Upper lobe of left lung (tissue), 6 donors: Measurements from ENCODE around the gene COTL1. TPM values are rescaled to one million over a fixed set of nuclear protein-coding genes. Genes with fewer than 3 reads are reported as not detected.

Experiments used
- ATAC-seq, 2 donors: fragments of 200-7000 bp; cut with Tn5 transposase; one replicate each; pipeline ENCODE4 v1.9.1; 2022; ENCODE audit warnings: mild to moderate bottlenecking in 2 of 2, moderate library complexity in 2 of 2; ENCODE audit not compliant: low FRiP score in 2 of 2
- DNase-seq, 2 donors: peaks; one replicate each; pipeline ENCODE4 v3.0.0-alpha.2; 2019 to 2020
- H3K27ac ChIP-seq, 4 donors: fragments of 200-600 bp; sonication (generic); one replicate each; pipeline ENCODE4 v1.5.1; 2016 to 2019
- H3K27me3 ChIP-seq, 4 donors: fragments of 200-600 bp; sonication (generic); one replicate each; pipeline ENCODE4 v1.5.1; 2017 to 2019
- H3K36me3 ChIP-seq, 4 donors: fragments of 200-600 bp; sonication (generic); one replicate each; pipeline ENCODE4 v1.5.1; 2016 to 2019
- H3K4me1 ChIP-seq, 4 donors: fragments of 200-600 bp; sonication (generic); one replicate each; pipeline ENCODE4 v1.5.1; 2018 to 2019
- H3K4me3 ChIP-seq, 4 donors: fragments of 200-600 bp; sonication (generic); one replicate each; pipeline ENCODE4 v1.5.1; 2017 to 2019; ENCODE audit warnings: mild to moderate bottlenecking in 2 of 4, moderate library complexity in 1 of 4
- H3K9me3 ChIP-seq, 4 donors: fragments of 200-600 bp; sonication (generic); one replicate each; pipeline ENCODE4 v1.5.1; 2018 to 2019
- CTCF ChIP-seq, 6 experiments: fragments of 450-650 bp in 4 of 6; fragments of 200-600 bp in 2 of 6; sonication (generic) in 2 of 6; IDR thresholded peaks; one replicate each; pipeline ENCODE4 v1.5.1; 2016 to 2019; ENCODE audit warnings: antibody characterized with exemption in 6 of 6
- EP300 ChIP-seq, 4 donors: sonication (generic); formaldehyde crosslinking; IDR thresholded peaks; one replicate each; pipeline ENCODE4 v1.5.1; 2017; ENCODE audit warnings: antibody characterized with exemption in 4 of 4, control low read depth in 2 of 4
- POLR2A ChIP-seq, 4 donors: fragments of 450-650 bp; IDR thresholded peaks; one replicate each; pipeline ENCODE4 v1.5.1; 2016 to 2017; ENCODE audit warnings: antibody characterized with exemption in 4 of 4, mild to moderate bottlenecking in 2 of 4
- POLR2AphosphoS5 ChIP-seq, 2 donors: sonication (generic); formaldehyde crosslinking; IDR thresholded peaks; one replicate each; pipeline ENCODE4 v1.5.1; 2017; ENCODE audit warnings: antibody characterized with exemption in 2 of 2
- WGBS, 2 donors: methylation state at CpG; one replicate each; pipeline ENCODE4 v1.1.5; 2017 to 2018; 5-methylcytosine and 5-hydroxymethylcytosine counted together
- total RNA-seq, 6 donors: library from RNA; depleted of rRNA in 4 of 6; stranded (reverse); fragments of >200 nt in 4 of 6; gene quantifications; one replicate each; pipeline versions ENCODE4 v1.1.0 to v1.2.1, GENCODE V29; 2016 to 2021
- donor health status: DM: no; HTN: no; CAD: no; lungs with moderate emphysema.
- donor health status: DM: no; HTN: yes; CAD: no; lungs with severe emphysema.

COTL1 gene
- total RNA-seq, 6 donors from 2014 or later: 31.6 to 256 (median 75.6) TPM

GRCh38 chr16:84537491-84538151, 80.3 kb downstream of the COTL1 start:
- DNase-seq: no peak
- TF ChIP-seq EP300 (IDR thresholded peaks at IDR 0.05): no peak
- TF ChIP-seq POLR2A (IDR thresholded peaks at IDR 0.05): no peak
- TF ChIP-seq POLR2AphosphoS5 (IDR thresholded peaks at IDR 0.05): no peak
- ATAC-seq: no peak
- H3K27ac ChIP-seq: peak overlapping the region; percentile 13 to 74 (median 32)
- no peak overlapping the region for H3K4me3 ChIP-seq
- H3K4me1 ChIP-seq: peaks cover 10 to 12% (median 11%) of the 10 kb centered on the region in 4 donors
- WGBS, 2 donors: 60 to 72% methylated on average over 8 to 11 of the region's 11 CpGs
- no peaks in the 10 kb centered on the region for H3K9me3 ChIP-seq
- no peaks in the 10 kb centered on the region for H3K27me3 ChIP-seq
- H3K36me3 ChIP-seq: no peaks in the 10 kb centered on the region

GRCh38 chr16:84535851-84536250, 82.0 kb downstream of the COTL1 start:
- no peak for ATAC-seq
- Histone ChIP-seq H3K27me3 (no peaks in the 10 kb centered on the region), H3K9me3 (no peaks in the 10 kb centered on the region), H3K4me1 (peaks cover 22 to 27% (median 23%) of the 10 kb centered on the region in 4 donors), H3K4me3 (no peak overlapping the region), H3K36me3 (no peaks in the 10 kb centered on the region), H3K27ac (no peak overlapping the region)
- DNase-seq: no peak
- no peak for TF ChIP-seq POLR2A (IDR thresholded peaks at IDR 0.05)
- TF ChIP-seq EP300 (IDR thresholded peaks at IDR 0.05): no peak
- no peak for TF ChIP-seq POLR2AphosphoS5 (IDR thresholded peaks at IDR 0.05)
- TF ChIP-seq CTCF (IDR thresholded peaks at IDR 0.05): no peak
- WGBS, 2 donors: 91 to 92% methylated on average over 9 of the region's 9 CpGs

- no peak for DNase-seq
- 72 to 79% methylated on average over 6 of the region's 6 CpGs for WGBS, 2 donors
- Histone ChIP-seq H3K27me3 (no peaks in the 10 kb centered on the region), H3K27ac (no peak overlapping the region), H3K36me3 (no peaks in the 10 kb centered on the region), H3K9me3 (no peaks in the 10 kb centered on the region), H3K4me3 (no peak overlapping the region), H3K4me1 (peaks cover 22 to 27% (median 23%) of the 10 kb centered on the region in 4 donors)
- TF ChIP-seq POLR2A (IDR thresholded peaks at IDR 0.05) (no peak), POLR2AphosphoS5 (IDR thresholded peaks at IDR 0.05) (no peak), CTCF (IDR thresholded peaks at IDR 0.05) (no peak), EP300 (IDR thresholded peaks at IDR 0.05) (no peak)
- ATAC-seq: no peak
Measured at GRCh38 chr16:84535408-84535807, 82.5 kb downstream of the COTL1 start.

- Histone ChIP-seq H3K27me3 (no peaks in the 10 kb centered on the region), H3K4me3 (no peak overlapping the region), H3K27ac (peak overlapping the region in 1 of 4 donors; percentile 42), H3K9me3 (no peaks in the 10 kb centered on the region), H3K36me3 (no peaks in the 10 kb centered on the region), H3K4me1 (peaks cover 22 to 27% (median 23%) of the 10 kb centered on the region in 4 donors)
- ATAC-seq (no peak), DNase-seq (no peak)
- no peak for TF ChIP-seq CTCF (IDR thresholded peaks at IDR 0.05)
- TF ChIP-seq POLR2AphosphoS5 (IDR thresholded peaks at IDR 0.05): no peak
- TF ChIP-seq POLR2A (IDR thresholded peaks at IDR 0.05): no peak
- no peak for TF ChIP-seq EP300 (IDR thresholded peaks at IDR 0.05)
- 91 to 92% methylated on average over 5 of the region's 5 CpGs for WGBS, 2 donors
Measured at GRCh38 chr16:84534815-84535214, 83.1 kb downstream of the COTL1 start.

- DNase-seq (no peak), ATAC-seq (no peak)
- H3K4me3 ChIP-seq: no peak overlapping the region
- no peak for TF ChIP-seq EP300 (IDR thresholded peaks at IDR 0.05)
- no peak for TF ChIP-seq CTCF (IDR thresholded peaks at IDR 0.05)
- no peak for TF ChIP-seq POLR2A (IDR thresholded peaks at IDR 0.05)
- no peak for TF ChIP-seq POLR2AphosphoS5 (IDR thresholded peaks at IDR 0.05)
- H3K27ac ChIP-seq: peak overlapping the region; percentile 12 to 80 (median 70)
- no peaks in the 10 kb centered on the region for H3K9me3 ChIP-seq
- no peaks in the 10 kb centered on the region for H3K36me3 ChIP-seq
- H3K4me1 ChIP-seq: peaks cover 22 to 32% (median 28%) of the 10 kb centered on the region in 4 donors
- H3K27me3 ChIP-seq: no peaks in the 10 kb centered on the region
- WGBS, 2 donors: 54 to 60% methylated on average over 11 of the region's 11 CpGs
Measured at GRCh38 chr16:84532855-84533486, 84.9 kb downstream of the COTL1 start.
